HG02870 (cell line): ENCODE measurements around the gene EPAS1.
A peak's percentile ranks its signal among the peaks of the same experiment; 100 is the strongest.

Experiments
- ATAC-seq: cut with Tn5 transposase; IDR thresholded peaks from one replicate; pipeline ENCODE4 v1.9.1; 2021; ENCODE audit warnings: mild to moderate bottlenecking, moderate library complexity; ENCODE audit not compliant: unreplicated experiment

The EPAS1 gene

GRCh38 chr2:46273225-46273863 is 23.9 kb upstream of the EPAS1 start:
- no peak for ATAC-seq

GRCh38 chr2:46273919-46274318 is 23.3 kb upstream of the EPAS1 start:
- no peak for ATAC-seq

- no peak for ATAC-seq
Measured at GRCh38 chr2:46274586-46274985, 22.6 kb upstream of the EPAS1 start.

- no peak for ATAC-seq
Measured at GRCh38 chr2:46275995-46276394, 21.2 kb upstream of the EPAS1 start.

DNA sequence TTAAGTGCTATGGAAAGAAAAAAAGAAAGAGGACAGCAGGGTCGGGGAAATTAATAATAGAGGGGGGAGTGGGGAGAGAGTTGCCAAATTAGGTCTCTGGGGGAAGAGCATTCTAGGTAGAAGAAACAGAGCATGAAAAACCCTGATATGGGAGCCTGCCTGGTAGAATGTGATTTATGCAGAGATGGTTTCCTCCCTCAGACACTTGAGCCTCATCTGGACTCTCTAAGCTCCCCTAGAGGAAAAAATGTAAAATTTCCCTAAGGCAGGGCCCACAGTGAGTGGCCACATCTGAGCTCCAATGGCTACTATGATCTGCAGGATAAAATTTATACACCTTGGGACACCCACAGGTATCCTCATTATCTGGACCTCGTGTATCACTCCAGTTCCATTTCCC is 20.6 kb upstream of the EPAS1 start:
- no peak for ATAC-seq

- ATAC-seq, result no peak
Measured at GRCh38 chr2:46277431-46278190, 19.6 kb upstream of the EPAS1 start.

- no peak for ATAC-seq
Measured at GRCh38 chr2:46278952-46279351, 18.3 kb upstream of the EPAS1 start.

- ATAC-seq, result no peak
Measured at GRCh38 chr2:46281939-46282338, 15.3 kb upstream of the EPAS1 start.

DNA sequence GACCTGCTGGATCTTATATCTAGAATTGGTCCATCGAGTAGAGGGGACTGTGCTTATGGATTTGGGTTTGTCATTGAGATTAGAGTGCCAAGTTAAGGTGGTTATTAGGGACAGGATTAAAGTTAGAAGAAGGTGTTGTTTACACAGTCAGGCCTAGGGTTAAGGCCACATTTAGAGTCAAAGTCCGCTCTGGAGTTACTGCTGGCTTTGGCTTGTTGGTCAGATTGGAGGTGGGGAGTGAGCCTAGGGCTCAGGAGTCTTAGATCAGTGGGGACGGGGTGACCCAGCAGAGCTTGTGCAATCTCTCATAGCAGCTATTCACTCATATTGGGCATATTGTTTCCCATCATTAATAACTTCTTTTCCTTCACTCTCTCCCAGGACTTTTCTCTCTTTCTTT is 13.5 kb upstream of the EPAS1 start:
- ATAC-seq, result no peak

- no peak for ATAC-seq
Measured at GRCh38 chr2:46284260-46284659, 12.9 kb upstream of the EPAS1 start.

DNA sequence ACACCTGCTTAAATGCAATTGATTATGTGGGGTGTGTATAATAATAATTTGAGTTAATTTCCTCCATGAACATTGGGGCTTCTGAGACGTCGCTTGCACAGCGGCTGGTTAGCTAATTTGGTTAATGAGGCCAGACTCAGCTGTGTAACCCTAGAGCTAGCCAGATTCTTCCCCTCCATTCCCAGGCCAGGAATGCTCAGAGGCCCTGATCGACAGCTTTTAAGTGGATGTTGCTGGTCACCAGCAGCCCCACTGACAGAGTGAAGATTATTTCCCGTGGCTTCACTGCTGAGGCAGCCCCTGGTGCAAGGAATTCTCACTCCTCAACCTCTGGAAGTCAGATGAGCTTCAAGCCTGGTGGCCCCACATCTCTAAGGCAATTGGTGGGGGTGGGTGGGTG is 12.4 kb upstream of the EPAS1 start:
- ATAC-seq, result no peak

DNA sequence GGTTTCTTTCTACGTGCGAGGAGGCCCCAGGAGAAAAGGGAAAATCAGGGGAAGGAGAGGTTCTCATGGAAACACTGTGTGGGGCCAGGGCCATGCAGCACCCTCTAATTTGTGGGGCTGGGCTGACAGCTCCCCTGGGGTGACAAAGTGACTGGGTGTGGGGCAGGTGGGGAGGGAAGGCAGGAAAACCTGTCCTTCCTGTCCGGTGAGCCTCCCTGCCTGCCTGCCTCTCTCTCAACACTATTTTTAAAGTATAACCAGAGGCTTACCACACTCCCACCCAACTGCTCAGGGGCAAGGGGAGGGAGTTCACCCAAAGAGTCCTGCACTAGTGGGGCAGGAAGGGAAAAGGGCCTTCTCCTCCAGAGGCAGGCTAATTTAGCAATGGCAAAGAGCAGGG is 10.5 kb upstream of the EPAS1 start:
- ATAC-seq, result no peak

- no peak for ATAC-seq
Measured at GRCh38 chr2:46290078-46290477, 7.1 kb upstream of the EPAS1 start.

DNA sequence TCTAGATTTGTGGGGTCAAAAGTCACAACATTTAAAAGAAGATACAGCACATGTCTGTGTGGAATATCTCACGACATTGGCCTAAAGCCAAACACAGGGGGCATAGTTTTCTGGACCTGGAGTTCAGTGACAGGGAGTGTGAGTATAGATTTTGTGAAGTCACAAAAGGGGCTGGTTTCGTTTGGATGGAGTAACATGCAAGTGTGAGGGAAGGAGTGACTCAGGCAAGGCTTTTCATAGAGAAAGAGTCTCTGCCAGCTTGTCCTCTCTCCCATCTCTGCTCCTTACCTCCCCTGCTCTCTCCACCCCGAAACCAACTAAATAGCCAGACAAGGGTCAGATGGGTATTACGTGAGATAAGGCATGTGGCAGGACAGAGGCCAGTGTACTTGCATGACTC is 3.7 kb upstream of the EPAS1 start:
- ATAC-seq, result no peak

DNA sequence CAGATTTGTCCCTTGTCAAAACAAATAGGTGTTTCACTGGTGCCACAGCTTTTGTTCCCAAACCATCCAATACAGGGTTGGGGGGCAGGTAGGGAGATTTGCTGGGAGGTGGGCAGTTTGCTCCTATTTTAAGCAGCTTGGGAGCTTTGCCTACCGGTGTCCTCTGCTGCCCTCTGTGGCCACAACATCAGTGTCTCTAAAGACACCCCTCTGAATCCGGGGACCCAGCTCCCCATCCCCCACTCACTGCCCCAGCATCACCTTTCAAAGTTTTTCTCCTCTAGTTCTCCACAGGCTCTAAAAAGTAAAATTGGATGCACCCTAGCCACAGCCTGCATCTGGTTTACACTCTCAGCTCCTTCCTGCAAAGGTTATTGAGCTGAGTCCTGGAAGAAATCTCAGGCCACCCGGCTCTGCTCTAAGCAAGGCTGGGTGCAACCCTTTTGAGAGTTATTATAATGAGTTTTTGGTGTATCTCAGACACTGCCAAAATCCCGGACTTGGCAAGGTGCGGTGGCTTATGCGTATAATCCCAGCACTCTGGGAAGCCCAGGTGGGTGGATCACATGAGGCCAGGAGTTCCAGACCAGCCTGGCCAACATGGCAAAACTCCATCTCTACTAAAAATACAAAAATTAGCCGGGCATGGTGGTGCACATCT is 2.9 kb upstream of the EPAS1 start:
- ATAC-seq, result no peak

DNA sequence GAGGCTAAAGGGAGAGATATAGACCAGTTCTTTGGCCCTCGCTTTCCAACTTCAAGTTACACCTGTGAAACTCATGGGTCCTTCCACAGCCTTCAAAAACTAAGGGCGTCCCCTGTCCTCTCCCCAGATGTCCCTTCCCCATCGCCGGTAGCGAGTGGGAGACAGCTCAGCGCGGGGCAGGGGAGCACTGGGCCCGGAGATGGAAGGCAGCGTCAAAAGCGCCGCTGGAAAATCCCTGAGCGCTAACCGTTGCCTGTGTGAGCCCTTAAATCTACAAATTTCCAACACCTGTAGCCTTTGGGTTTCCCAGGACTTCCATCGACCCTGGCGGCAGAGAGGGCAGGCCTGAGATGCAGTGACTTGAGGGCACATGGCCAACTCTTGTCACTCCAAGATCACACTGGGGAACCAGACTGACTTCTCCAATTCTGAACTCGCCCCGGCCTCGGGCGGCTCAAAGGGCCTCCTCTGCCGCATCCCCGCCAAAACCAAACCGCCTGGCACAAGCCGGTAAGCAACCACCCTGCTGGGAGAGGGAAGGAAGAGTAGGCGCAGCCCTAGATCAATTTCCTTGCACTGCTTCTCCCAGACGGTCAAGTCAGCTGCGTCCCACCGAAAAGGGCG is 879 bp upstream of the EPAS1 start:
- no peak for ATAC-seq

GRCh38 chr2:46297546-46298271 is 502 bp downstream of the EPAS1 start:
- ATAC-seq, result peak; percentile 28

DNA sequence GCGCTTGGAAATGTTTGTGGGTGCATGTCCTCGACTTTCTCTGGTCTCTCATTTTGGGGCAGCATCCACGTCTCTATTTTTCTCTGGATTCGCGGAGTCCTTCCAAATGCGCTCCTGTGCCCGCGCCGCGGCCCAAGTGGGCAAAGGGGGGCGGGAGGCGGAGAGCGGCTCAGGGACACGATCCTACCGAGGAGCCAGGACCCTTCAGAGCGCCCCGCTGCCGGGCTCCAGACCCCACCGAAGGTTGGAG is 990 bp downstream of the EPAS1 start:
- no peak for ATAC-seq

- no peak for ATAC-seq
Measured at GRCh38 chr2:46298522-46299353, 1.5 kb downstream of the EPAS1 start.
